Bronchial epithelial cell (primary cell): Measurements from ENCODE around the gene PRRT1. TPM values are rescaled to one million over a fixed set of nuclear protein-coding genes. Genes with fewer than 3 reads are reported as not detected.

Experiments
- DNase-seq: peaks from one replicate; pipeline ENCODE4 v3.0.0-alpha.2; 2010; ENCODE audit warnings: low read depth
- FAIRE-seq: peaks from 2 replicates; lab custom pipeline; 2011; peaks lifted over from hg19 to GRCh38; lab: Jason Lieb, UNC
- H3K27me3 ChIP-seq: 2 replicates; pipeline ENCODE4 v1.5.1; 2011; ENCODE audit warnings: low read length; ENCODE audit not compliant: control insufficient read depth, insufficient read depth
- H3K36me3 ChIP-seq: 2 replicates; pipeline ENCODE4 v1.5.1; 2011; ENCODE audit warnings: low read length; ENCODE audit not compliant: control insufficient read depth, insufficient read depth
- H3K4me3 ChIP-seq: 2 replicates; pipeline ENCODE4 v1.5.1; 2011; ENCODE audit warnings: mild to moderate bottlenecking, low read depth, low read length, control low read depth
- total RNA-seq: library from RNA; depleted of rRNA; stranded (reverse); fragments of >200 nt; gene quantifications from 2 replicates; pipeline ENCODE4 v1.2.1, GENCODE V29; 2014
- TF ChIP-seq, protein P1 (sequence below): IDR thresholded peaks from 2 replicates; pipeline ENCODE4 v1.5.1; 2011; ENCODE audit warnings: mild to moderate bottlenecking, moderate library complexity, low read length, control low read depth, inconsistent platforms; ENCODE audit not compliant: insufficient read depth, severe bottlenecking

Gene PRRT1
- total RNA-seq, 1 donor from 2014 or later, result not detected

DNA sequence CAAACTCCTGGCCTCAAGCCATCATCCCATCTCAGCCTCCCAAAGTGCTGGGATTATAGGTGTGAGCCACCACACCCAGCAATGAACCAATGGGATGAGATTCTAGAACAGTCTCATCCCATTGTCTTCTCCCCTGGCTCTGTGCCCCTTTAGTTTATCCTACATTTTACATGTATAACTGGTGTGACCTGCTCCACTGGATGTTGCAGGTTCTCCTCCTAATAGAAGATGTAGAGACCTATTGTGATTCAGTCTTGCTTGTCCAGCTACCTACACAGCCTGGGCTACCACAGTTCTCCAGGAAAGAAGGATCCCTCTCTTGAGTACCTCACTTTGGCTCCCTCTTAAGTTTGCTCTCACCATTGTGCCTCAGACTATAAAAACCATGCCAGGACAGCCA lies 19.6 kb downstream of the PRRT1 start:
- DNase-seq (no peak), FAIRE-seq (no peak)

DNA sequence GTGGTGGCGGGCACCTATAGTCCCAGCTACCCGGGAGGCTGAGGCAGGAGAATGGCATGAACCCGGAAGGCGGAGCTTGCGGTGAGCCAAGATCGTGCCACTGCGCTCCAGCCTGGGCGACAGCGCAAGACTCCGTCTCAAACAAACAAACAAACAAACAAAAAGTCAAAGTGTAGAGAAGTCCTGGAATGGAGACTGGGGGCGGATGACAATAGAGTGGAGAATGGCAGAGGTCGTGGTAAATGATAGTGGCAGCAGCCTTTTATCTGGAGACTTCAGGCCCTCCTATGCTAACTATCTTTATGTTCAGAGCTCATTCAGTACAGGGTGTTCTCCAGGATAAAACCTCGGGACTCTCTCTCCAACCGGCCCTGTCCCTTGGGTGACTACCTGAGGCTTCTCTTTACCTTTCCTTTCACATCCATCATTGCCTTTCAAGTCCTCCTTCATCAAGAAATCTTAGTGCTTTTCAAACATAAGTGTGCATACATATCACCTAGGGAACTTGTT lies 20.2 kb downstream of the PRRT1 start:
- Histone ChIP-seq H3K4me3 (no peak overlapping the region), H3K27me3 (no peaks in the 10 kb centered on the region), H3K36me3 (no peaks in the 10 kb centered on the region)
- DNase-seq, result no peak
- TF ChIP-seq, protein P1, sequence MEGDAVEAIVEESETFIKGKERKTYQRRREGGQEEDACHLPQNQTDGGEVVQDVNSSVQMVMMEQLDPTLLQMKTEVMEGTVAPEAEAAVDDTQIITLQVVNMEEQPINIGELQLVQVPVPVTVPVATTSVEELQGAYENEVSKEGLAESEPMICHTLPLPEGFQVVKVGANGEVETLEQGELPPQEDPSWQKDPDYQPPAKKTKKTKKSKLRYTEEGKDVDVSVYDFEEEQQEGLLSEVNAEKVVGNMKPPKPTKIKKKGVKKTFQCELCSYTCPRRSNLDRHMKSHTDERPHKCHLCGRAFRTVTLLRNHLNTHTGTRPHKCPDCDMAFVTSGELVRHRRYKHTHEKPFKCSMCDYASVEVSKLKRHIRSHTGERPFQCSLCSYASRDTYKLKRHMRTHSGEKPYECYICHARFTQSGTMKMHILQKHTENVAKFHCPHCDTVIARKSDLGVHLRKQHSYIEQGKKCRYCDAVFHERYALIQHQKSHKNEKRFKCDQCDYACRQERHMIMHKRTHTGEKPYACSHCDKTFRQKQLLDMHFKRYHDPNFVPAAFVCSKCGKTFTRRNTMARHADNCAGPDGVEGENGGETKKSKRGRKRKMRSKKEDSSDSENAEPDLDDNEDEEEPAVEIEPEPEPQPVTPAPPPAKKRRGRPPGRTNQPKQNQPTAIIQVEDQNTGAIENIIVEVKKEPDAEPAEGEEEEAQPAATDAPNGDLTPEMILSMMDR, result no peak
- no peak for FAIRE-seq

More for the DNA sequence above, 19.6 kb downstream of the PRRT1 start:
- no peaks in the 10 kb centered on the region for H3K36me3 ChIP-seq
- TF ChIP-seq, protein P1, result no peak
- no peaks in the 10 kb centered on the region for H3K27me3 ChIP-seq
- no peak overlapping the region for H3K4me3 ChIP-seq

DNA sequence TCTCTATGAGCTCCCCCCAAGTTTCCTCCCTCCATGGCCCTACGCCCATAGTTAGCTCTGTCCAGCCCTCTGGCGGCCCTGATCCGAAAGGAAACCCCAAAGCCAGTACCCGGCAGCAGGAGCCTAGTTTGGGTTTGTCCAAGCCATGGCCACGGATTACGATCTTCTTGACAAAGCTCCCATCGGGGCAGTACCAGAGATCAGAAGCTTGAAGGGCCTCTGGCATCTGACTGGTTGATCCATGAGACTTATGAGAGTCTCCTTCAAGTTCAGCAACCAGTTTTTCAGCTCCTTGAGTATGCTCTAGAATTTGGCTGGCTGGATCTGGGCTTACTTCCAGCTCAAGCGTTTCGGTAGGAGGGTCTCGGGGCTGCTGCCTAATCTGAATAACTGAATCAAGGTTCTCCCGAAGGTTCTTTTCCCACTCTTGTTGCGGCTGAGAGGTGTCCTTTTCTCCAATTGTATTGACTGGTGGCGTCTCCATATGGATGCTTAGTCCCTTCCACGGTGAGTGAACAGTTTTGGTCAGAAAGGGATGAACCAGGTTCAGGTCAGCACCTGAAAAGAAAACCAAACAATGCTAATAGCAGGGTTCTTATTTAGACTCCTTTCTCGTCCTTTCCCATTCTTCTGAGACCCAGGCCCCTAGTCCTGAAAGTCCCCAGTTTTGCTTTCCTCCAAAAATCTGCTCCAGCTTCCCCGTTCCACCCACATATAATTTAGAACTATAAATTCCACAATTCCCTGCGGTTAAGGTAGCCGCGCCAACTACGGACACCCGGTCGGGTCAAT lies 22.2 kb downstream of the PRRT1 start:
- no peak for FAIRE-seq
- peaks cover 7% of the 10 kb centered on the region for H3K36me3 ChIP-seq
- H3K4me3 ChIP-seq, result peak overlapping the region; percentile 78

DNA sequence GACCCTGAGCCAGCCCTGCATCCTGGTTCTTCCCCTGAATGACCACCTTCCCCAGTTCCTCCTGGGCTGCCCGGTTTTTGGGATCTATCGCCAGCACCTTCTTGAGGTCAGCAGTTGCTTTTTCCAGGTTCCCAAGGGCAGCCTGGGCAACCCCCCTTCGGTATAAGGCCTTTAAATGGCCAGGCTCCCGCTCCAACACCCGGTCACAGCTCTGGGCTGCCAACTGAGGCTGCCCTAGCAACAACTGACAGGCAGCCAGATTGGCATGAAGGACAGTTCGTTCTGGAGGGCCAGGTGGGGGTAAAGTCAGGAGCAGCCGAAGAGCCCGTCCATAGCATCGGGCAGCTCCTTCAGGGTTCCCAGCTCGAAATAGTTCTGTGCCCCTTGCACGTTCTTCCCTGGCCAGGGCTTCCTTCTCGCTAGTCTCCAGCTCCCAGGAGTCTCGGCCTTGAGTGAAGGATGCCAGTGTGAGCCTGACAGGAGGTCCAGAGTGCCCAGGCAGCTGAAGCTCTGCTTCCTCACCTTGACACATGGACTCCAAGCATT lies 22.9 kb downstream of the PRRT1 start:
- H3K4me3 ChIP-seq, result no peak overlapping the region
- TF ChIP-seq, protein P1, result no peak
- no peak for FAIRE-seq
- DNase-seq, result no peak
- H3K27me3 ChIP-seq, result no peaks in the 10 kb centered on the region
- peaks cover 9% of the 10 kb centered on the region for H3K36me3 ChIP-seq

More for the DNA sequence above, 22.2 kb downstream of the PRRT1 start:
- no peak for DNase-seq
- no peaks in the 10 kb centered on the region for H3K27me3 ChIP-seq
- TF ChIP-seq, protein P1, result no peak

DNA sequence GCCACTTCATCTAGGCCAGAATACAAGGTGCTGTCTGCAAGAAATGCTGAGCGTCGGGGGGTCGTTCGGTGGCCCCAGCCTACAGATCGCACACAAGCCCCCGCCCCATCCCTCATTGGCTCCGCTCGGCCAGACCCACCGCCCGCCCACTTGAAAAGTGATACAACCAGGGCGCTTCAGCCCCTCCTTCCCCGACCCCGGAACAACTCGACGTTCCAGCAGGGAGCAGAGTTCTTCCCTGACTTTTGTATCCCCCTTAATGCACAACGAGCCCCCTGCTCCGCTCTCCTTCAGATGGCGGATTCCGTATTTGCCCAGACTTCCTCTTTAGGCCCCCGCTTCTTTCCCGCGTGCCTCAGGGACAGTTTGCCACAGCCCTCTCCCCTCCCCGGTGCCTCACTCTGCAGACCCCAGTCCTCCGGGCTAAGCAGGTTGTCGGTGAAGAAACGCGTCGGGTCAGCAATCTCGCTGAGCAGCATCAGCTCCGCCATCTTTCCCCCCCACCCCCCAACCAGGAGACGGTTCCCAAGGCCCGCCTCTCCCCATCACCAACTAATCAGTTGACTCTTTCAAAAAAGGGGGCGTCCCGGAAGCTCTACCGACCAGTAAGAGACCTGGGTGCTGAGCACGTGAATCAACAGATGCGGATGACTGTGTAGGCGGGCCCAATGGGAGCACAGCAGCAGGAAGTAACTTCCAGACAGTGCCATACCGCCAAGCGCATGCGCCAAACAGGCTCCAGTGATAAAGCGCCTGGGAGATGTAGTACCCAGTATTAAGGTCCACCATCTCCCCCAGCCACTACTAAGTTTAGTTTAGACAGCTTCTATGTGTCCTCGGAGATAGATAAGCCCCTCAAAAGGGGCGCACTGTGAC lies 23.8 kb downstream of the PRRT1 start, which contains the start of gene ATF6B:
TSS of gene ATF6B (minus strand) at position 530 of the 876 bp plus-strand sequence. CDS start at position 491, 39 bp downstream.
- Histone ChIP-seq H3K27me3 (no peaks in the 10 kb centered on the region), H3K36me3 (peaks cover 9% of the 10 kb centered on the region), H3K4me3 (peak within 1 kb of the TSS; percentile 85)
- TF ChIP-seq, protein P1, result no peak
- FAIRE-seq (no peak), DNase-seq (peak; percentile 98)
